IMR-90 (cell line): ENCODE measurements around the gene AKAP13. TPM values are rescaled to one million over a fixed set of nuclear protein-coding genes. Genes with fewer than 3 reads are reported as not detected.

Source experiments
- ATAC-seq: fragments of 200-7000 bp; cut with Tn5 transposase; 2 replicates; pipeline ENCODE4 v1.9.1; 2020; ENCODE audit warnings: low read depth, mild to moderate bottlenecking, moderate library complexity
- BruUV-seq: library from RNA; stranded (reverse); fragments of 400-500 nt; replicated peaks from 2 replicates; lab custom pipeline; 2021; lab: Mats Ljungman, UMichigan
- CTCF ChIA-PET: fragments of 300-600 bp; formaldehyde crosslinking; extraction: SDS; loops from one replicate; lab custom pipeline; 2021; ENCODE audit warnings: antibody characterized with exemption; lab: Yijun Ruan, JAX
- POLR2A ChIA-PET: fragments of 300-600 bp; sonication (Branson Sonifier 250); formaldehyde crosslinking; loops from one replicate; lab custom pipeline; 2022; ENCODE audit warnings: antibody characterized with exemption; ENCODE audit not compliant: unreplicated experiment; lab: Charles Lee
- DNase-seq: peaks from one replicate; pipeline ENCODE4 v3.0.0; 2013
- H2AFZ ChIP-seq: replicated peaks from 2 replicates; pipeline ENCODE3; 2013; ENCODE audit warnings: low read length, mild to moderate bottlenecking; ENCODE audit not compliant: poor library complexity
- H2AK5ac ChIP-seq: 2 replicates; pipeline ENCODE4 v1.6.1; 2013; ENCODE audit warnings: low read depth, low read length, inconsistent platforms
- H2AK9ac ChIP-seq: replicated peaks from 2 replicates; pipeline ENCODE3; 2013; ENCODE audit warnings: mild to moderate bottlenecking, low read depth, low read length, moderate library complexity; ENCODE audit not compliant: poor library complexity
- H2BK120ac ChIP-seq: 2 replicates; pipeline ENCODE4 v1.6.1; 2013; ENCODE audit warnings: low read depth, low read length, inconsistent platforms
- H2BK15ac ChIP-seq: 3 replicates; pipeline ENCODE4 v1.6.1; 2013; ENCODE audit warnings: low read depth, low read length, inconsistent platforms
- H2BK20ac ChIP-seq: 2 replicates; pipeline ENCODE4 v1.6.1; 2013; ENCODE audit warnings: low read depth, mild to moderate bottlenecking, inconsistent platforms, low read length, moderate library complexity
- H2BK5ac ChIP-seq: 2 replicates; pipeline ENCODE4 v1.6.1; 2013; ENCODE audit warnings: mild to moderate bottlenecking, low read depth, low read length, inconsistent platforms; ENCODE audit not compliant: poor library complexity, severe bottlenecking
- H3K14ac ChIP-seq: replicated peaks from 2 replicates; pipeline ENCODE4 v1.6.1; 2013; ENCODE audit warnings: low read depth, low read length, inconsistent platforms
- H3K18ac ChIP-seq: 2 replicates; pipeline ENCODE4 v1.6.1; 2013; ENCODE audit warnings: low read depth, low read length, control low read depth
- H3K23ac ChIP-seq: 2 replicates; pipeline ENCODE4 v1.6.1; 2013; ENCODE audit warnings: low read depth, low read length, inconsistent platforms
- H3K27ac ChIP-seq: 2 replicates; pipeline ENCODE4 v1.5.1; 2013; ENCODE audit warnings: mild to moderate bottlenecking, control low read depth, low read length; ENCODE audit not compliant: insufficient read depth
- H3K27me3 ChIP-seq: 2 replicates; pipeline ENCODE4 v1.6.1; 2013; ENCODE audit warnings: low read length; ENCODE audit not compliant: control insufficient read depth, insufficient read depth
- H3K36me3 ChIP-seq: 2 replicates; pipeline ENCODE4 v1.6.1; 2013; ENCODE audit warnings: low read length, mixed read lengths; ENCODE audit not compliant: control insufficient read depth, insufficient read depth
- H3K4ac ChIP-seq: 2 replicates; pipeline ENCODE4 v1.6.1; 2013; ENCODE audit warnings: low read depth, low read length, inconsistent platforms
- H3K4me1 ChIP-seq: 2 replicates; pipeline ENCODE4 v1.6.1; 2013; ENCODE audit warnings: low read length, mixed read lengths; ENCODE audit not compliant: control insufficient read depth, insufficient read depth
- H3K4me2 ChIP-seq: 2 replicates; pipeline ENCODE4 v1.6.1; 2013; ENCODE audit warnings: low read depth, mild to moderate bottlenecking, control low read depth, low read length, moderate library complexity
- H3K4me3 ChIP-seq: 2 replicates; pipeline ENCODE4 v1.5.1; 2013; ENCODE audit warnings: low read depth, mild to moderate bottlenecking, control low read depth, low read length, moderate library complexity; ENCODE audit not compliant: insufficient read depth
- H3K56ac ChIP-seq: 2 replicates; pipeline ENCODE4 v1.6.1; 2013; ENCODE audit warnings: low read length, inconsistent platforms; ENCODE audit not compliant: insufficient read depth; ENCODE audit errors: extremely low read depth
- H3K79me1 ChIP-seq, 2 experiments: 2 replicates each; pipeline ENCODE4 v1.6.1; 2013; ENCODE audit warnings: low read length in 2 of 2, inconsistent platforms in 1 of 2, low read depth in 1 of 2
- H3K9ac ChIP-seq: 2 replicates; pipeline ENCODE4 v1.6.1; 2013; ENCODE audit warnings: low read depth, low read length, control low read depth
- H3K9me1 ChIP-seq: 2 replicates; pipeline ENCODE4 v1.6.1; 2013; ENCODE audit warnings: low read length, inconsistent platforms; ENCODE audit not compliant: insufficient read depth
- H3K9me3 ChIP-seq: 2 replicates; pipeline ENCODE4 v1.6.1; 2013; ENCODE audit warnings: low read length; ENCODE audit not compliant: control insufficient read depth, insufficient read depth
- H4K20me1 ChIP-seq: 2 replicates; pipeline ENCODE4 v1.6.1; 2013; ENCODE audit warnings: low read length, inconsistent platforms; ENCODE audit not compliant: insufficient read depth
- H4K5ac ChIP-seq: 2 replicates; pipeline ENCODE4 v1.6.1; 2013; ENCODE audit warnings: mild to moderate bottlenecking, low read depth, low read length, control low read depth
- H4K8ac ChIP-seq, 2 experiments: 2 replicates each; pipeline ENCODE4 v1.6.1; 2013; ENCODE audit warnings: low read depth in 2 of 2, low read length in 2 of 2, control low read depth in 1 of 2, inconsistent platforms in 1 of 2
- H4K91ac ChIP-seq: 2 replicates; pipeline ENCODE4 v1.6.1; 2013; ENCODE audit warnings: low read depth, low read length, inconsistent platforms; ENCODE audit not compliant: insufficient read depth
- CHD1 ChIP-seq: IDR thresholded peaks from 2 replicates; pipeline ENCODE4 v1.6.1; 2012; ENCODE audit warnings: low read depth, low read length, improper control_type of control experiment
- MAFK ChIP-seq: IDR thresholded peaks from 2 replicates; pipeline ENCODE4 v1.6.1; 2012; ENCODE audit warnings: low read depth, low read length, improper control_type of control experiment
- POLR2A ChIP-seq: IDR thresholded peaks from 2 replicates; pipeline ENCODE4 v1.6.1; 2012; ENCODE audit warnings: mild to moderate bottlenecking, low read depth, low read length
- RAD21 ChIP-seq: IDR thresholded peaks from 2 replicates; pipeline ENCODE4 v1.6.1; 2012; ENCODE audit warnings: low read length, improper control_type of control experiment
- RFX5 ChIP-seq: IDR thresholded peaks from 2 replicates; pipeline ENCODE4 v1.8.0; 2012; ENCODE audit warnings: low read depth, mild to moderate bottlenecking, low read length, moderate library complexity
- SMC3 ChIP-seq: fragments of 150-350 bp; IDR thresholded peaks from 2 replicates; pipeline ENCODE4 v1.6.1; 2016; ENCODE audit warnings: low read depth, mild to moderate bottlenecking, antibody characterized with exemption, low read length, moderate library complexity
- WGBS, 2 experiments: methylation state at CpG; one replicate each; pipeline versions ENCODE4 v1.1.5 to v1.1.7; 2013; ENCODE audit warnings: missing lambda C conversion rate in 2 of 2; ENCODE audit not compliant: insufficient read length in 1 of 2; ENCODE audit errors: extremely low coverage in 2 of 2; 5-methylcytosine and 5-hydroxymethylcytosine counted together
- dilution Hi-C: fragments of 300-500 bp; cut with HindIII; formaldehyde crosslinking; loops from one replicate; pipeline ENCODE4 v1.14.3; 2018; ENCODE audit warnings: low sequenced_read_pairs; ENCODE audit not compliant: unreplicated experiment
- in situ Hi-C: fragments of 300-500 bp; cut with MboI; formaldehyde crosslinking; loops from 3 replicates; pipeline ENCODE4 v1.14.3; 2019; ENCODE audit warnings: low sequenced_read_pairs, inconsistent platforms, mixed read lengths
- intact Hi-C: fragments of 100-400 bp; cut with micrococcal nuclease; formaldehyde crosslinking; loops from 2 replicates; pipeline ENCODE4 v1.10.0; 2022
- polyA plus RNA-seq, 3 experiments: library from polyadenylated mRNA; depleted of rRNA; stranded (reverse); fragments of >200 nt; gene quantifications; 2 replicates each; pipeline ENCODE4 v1.2.3, GENCODE V29; 2012; ENCODE audit warnings: low replicate concordance in 1 of 3
- total RNA-seq: library from RNA; depleted of rRNA; stranded (reverse); fragments of >200 nt; gene quantifications from 2 replicates; pipeline ENCODE4 v1.2.3, GENCODE V29; 2012
- TF ChIP-seq, protein P1 (sequence below): fragments of 150-350 bp; IDR thresholded peaks from 2 replicates; pipeline ENCODE4 v1.6.1; 2016; ENCODE audit warnings: low read depth, mild to moderate bottlenecking, low read length, moderate library complexity, borderline replicate concordance

AKAP13 gene
- total and polyA plus RNA-seq, 2 of the 4 experiments (the other 2 are of a cell fraction): 10.4 to 46.4 TPM

DNA sequence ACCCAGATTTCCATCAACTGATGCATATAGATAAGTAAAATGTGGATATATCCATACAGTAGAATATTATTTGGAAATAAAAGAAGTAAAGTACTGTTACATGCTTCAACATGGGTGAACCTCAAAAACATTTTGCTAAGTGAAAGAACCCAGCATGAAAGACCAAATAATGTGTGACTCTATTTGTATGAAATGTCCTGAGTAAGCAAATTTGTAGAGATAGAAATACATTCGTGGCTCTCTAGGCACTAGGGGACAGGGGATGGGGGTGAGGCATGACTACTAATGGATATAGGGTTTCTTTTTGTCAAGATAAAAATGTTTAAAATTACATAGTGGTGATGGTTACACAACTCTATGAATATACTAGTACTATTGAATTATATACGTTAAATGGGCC lies 250.6 kb downstream of the AKAP13 start:
- Histone ChIP-seq H2AK9ac (no peak overlapping the region), H3K56ac (no peak overlapping the region), H3K9ac (no peak overlapping the region), H3K9me1 (peaks cover 3% of the 10 kb centered on the region), H3K4me1 (no peaks in the 10 kb centered on the region; the same call in 1 of the 2 replicates), H3K4me3 (no peak overlapping the region), H4K91ac (no peak overlapping the region), H3K14ac (no peak overlapping the region), H3K18ac (no peak overlapping the region), H3K36me3 (no peaks in the 10 kb centered on the region), H4K20me1 (no peaks in the 10 kb centered on the region), H4K8ac (no peak overlapping the region), H2BK120ac (no peak overlapping the region), H4K5ac (no peak overlapping the region), H2AFZ (no peak overlapping the region), H3K79me1 (peaks cover 22 to 56% of the 10 kb centered on the region in 2 experiments), H2BK15ac (no peak overlapping the region), H2BK20ac (no peak overlapping the region), H3K4me2 (no peak overlapping the region), H3K27ac (no peak overlapping the region), H2AK5ac (no peak overlapping the region), H2BK5ac (no peak overlapping the region), H3K27me3 (no peaks in the 10 kb centered on the region), H3K9me3 (no peaks in the 10 kb centered on the region), H3K23ac (no peak overlapping the region), H3K4ac (no peak overlapping the region)
- in situ Hi-C loops: no loop called here
- no CpG with 5 or more reads among the region's 2 CpGs for WGBS, 2 experiments
- TF ChIP-seq MAFK: peak; percentile 92
- TF ChIP-seq CHD1: no peak
- no peak for TF ChIP-seq POLR2A
- TF ChIP-seq SMC3: no peak
- TF ChIP-seq, protein P1, sequence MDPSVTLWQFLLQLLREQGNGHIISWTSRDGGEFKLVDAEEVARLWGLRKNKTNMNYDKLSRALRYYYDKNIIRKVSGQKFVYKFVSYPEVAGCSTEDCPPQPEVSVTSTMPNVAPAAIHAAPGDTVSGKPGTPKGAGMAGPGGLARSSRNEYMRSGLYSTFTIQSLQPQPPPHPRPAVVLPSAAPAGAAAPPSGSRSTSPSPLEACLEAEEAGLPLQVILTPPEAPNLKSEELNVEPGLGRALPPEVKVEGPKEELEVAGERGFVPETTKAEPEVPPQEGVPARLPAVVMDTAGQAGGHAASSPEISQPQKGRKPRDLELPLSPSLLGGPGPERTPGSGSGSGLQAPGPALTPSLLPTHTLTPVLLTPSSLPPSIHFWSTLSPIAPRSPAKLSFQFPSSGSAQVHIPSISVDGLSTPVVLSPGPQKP: no peak
- TF ChIP-seq RAD21: no peak
- no peak for TF ChIP-seq RFX5
- DNase-seq (no peak), ATAC-seq (no peak)
- intact Hi-C loops: no loop called here
- POLR2A ChIA-PET: no interaction called here
- CTCF ChIA-PET: no interaction called here
- BruUV-seq: no TSS peak
- dilution Hi-C loops: no loop called here
